IPS-20b (cell line): ENCODE measurements around the gene CCDC141.
"Not testable (repeated sequence)": the region's sequence is repeated elsewhere in the genome, so short reads cannot be mapped to it uniquely, and the experiment has no call there.

ENCODE experiments used
- H3K27ac ChIP-seq: one replicate; pipeline ENCODE4 v1.5.1; 2013; ENCODE audit warnings: low read length
- H3K27me3 ChIP-seq: 2 replicates; pipeline ENCODE4 v1.6.1; 2013; ENCODE audit warnings: mild to moderate bottlenecking, low read length, inconsistent platforms; ENCODE audit not compliant: insufficient read depth
- H3K36me3 ChIP-seq: 2 replicates; pipeline ENCODE4 v1.6.1; 2013; ENCODE audit warnings: low read depth, mild to moderate bottlenecking, inconsistent platforms, low read length, moderate library complexity; ENCODE audit not compliant: insufficient read depth
- H3K4me1 ChIP-seq: 2 replicates; pipeline ENCODE4 v1.6.1; 2013; ENCODE audit warnings: mild to moderate bottlenecking, control low read depth, inconsistent platforms, low read length, moderate library complexity; ENCODE audit not compliant: insufficient read depth
- H3K4me3 ChIP-seq: 2 replicates; pipeline ENCODE4 v1.5.1; 2013; ENCODE audit warnings: mild to moderate bottlenecking, low read length, inconsistent platforms
- H3K9ac ChIP-seq: 2 replicates; pipeline ENCODE4 v1.6.1; 2013; ENCODE audit warnings: low read depth, mild to moderate bottlenecking, inconsistent platforms, low read length, moderate library complexity
- H3K9me3 ChIP-seq: 2 replicates; pipeline ENCODE4 v1.6.1; 2013; ENCODE audit warnings: mild to moderate bottlenecking, low read depth, low read length, inconsistent platforms; ENCODE audit not compliant: insufficient read depth

CCDC141 gene

GRCh38 chr2:179068991-179069643 lies 19.2 kb upstream of the CCDC141 start:
- H3K36me3 ChIP-seq, result no peaks in the 10 kb centered on the region
- peaks cover 15% of the 10 kb centered on the region for H3K9me3 ChIP-seq
- H3K9ac ChIP-seq, result no peak overlapping the region
- H3K27me3 ChIP-seq, result no peaks in the 10 kb centered on the region
- H3K27ac ChIP-seq, result no peak overlapping the region
- H3K4me1 ChIP-seq, result no peaks in the 10 kb centered on the region
- no peak overlapping the region for H3K4me3 ChIP-seq

GRCh38 chr2:179059026-179059700 lies 9.2 kb upstream of the CCDC141 start:
- Histone ChIP-seq H3K9ac (no peak overlapping the region), H3K27me3 (no peaks in the 10 kb centered on the region), H3K4me1 (peaks cover 16% of the 10 kb centered on the region; the same call in 1 of the 2 replicates), H3K36me3 (no peaks in the 10 kb centered on the region), H3K9me3 (no peaks in the 10 kb centered on the region), H3K27ac (no peak overlapping the region), H3K4me3 (no peak overlapping the region)

DNA sequence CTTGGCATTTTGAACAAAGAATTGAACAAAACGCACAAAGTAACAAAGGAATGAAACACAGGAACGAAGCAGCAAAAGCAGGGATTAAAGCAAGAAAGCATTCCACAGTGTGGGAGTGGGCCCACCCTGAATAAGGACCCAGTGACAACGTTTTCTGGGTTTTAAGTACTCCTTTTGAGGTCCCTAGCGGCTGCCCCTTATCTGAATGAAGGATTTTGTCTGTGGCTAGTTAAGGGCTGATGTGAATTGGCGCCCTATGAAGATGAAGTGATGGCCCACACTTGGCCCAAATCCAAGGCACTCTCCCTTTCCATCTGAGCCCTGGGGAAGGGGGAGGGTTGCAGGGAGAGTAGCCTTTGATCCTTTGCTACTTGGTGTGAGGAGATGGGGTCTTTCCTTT lies 7.8 kb upstream of the CCDC141 start:
- no peaks in the 10 kb centered on the region for H3K9me3 ChIP-seq
- H3K36me3 ChIP-seq, result no peaks in the 10 kb centered on the region
- H3K27me3 ChIP-seq, result no peaks in the 10 kb centered on the region
- H3K4me3 ChIP-seq, result no peak overlapping the region
- H3K9ac ChIP-seq, result no peak overlapping the region
- no peak overlapping the region for H3K27ac ChIP-seq
- peaks cover 16% of the 10 kb centered on the region; the same call in 1 of the 2 replicates for H3K4me1 ChIP-seq

GRCh38 chr2:179053568-179053967 lies 3.6 kb upstream of the CCDC141 start:
- H3K27me3 ChIP-seq, H3K4me3 ChIP-seq, H3K9ac ChIP-seq, H3K36me3 ChIP-seq, H3K9me3 ChIP-seq, H3K27ac ChIP-seq: not testable (repeated sequence)
- peaks cover 23% of the 10 kb centered on the region for H3K4me1 ChIP-seq

GRCh38 chr2:179051250-179051649 lies 1.3 kb upstream of the CCDC141 start:
- Histone ChIP-seq H3K36me3 (no peaks in the 10 kb centered on the region), H3K4me3 (peak overlapping the region; percentile 44; the same call in 1 of the 2 replicates), H3K9me3 (no peaks in the 10 kb centered on the region), H3K27ac (peak overlapping the region; percentile 42), H3K27me3 (no peaks in the 10 kb centered on the region), H3K9ac (peak overlapping the region; percentile 56; the same call in 1 of the 2 replicates), H3K4me1 (peaks cover 30% of the 10 kb centered on the region)

DNA sequence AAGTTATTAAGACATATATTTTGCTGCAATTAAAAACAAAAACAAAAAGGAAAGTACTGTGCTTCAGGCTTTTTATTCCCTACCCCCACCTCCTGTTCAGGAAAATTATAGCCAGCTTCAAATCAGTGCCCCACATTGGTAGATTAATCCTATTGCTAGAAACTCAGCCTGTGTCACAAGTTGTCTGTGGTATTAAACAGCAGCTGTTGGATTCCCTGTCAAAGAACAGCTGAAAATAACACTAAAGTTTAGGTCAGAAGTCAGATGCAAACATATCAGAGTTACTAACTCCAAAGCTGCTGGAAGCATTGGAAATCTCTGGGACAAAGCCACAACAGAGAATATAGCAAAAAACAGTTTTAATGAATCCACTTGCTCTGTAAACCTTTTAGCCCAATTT lies 818 bp upstream of the CCDC141 start:
- Histone ChIP-seq H3K27ac (peak overlapping the region; percentile 42), H3K9ac (peak overlapping the region; percentile 56; the same call in 1 of the 2 replicates), H3K27me3 (no peaks in the 10 kb centered on the region), H3K4me3 (peak overlapping the region; percentile 44; the same call in 1 of the 2 replicates), H3K4me1 (peaks cover 30% of the 10 kb centered on the region), H3K9me3 (no peaks in the 10 kb centered on the region), H3K36me3 (no peaks in the 10 kb centered on the region)

DNA sequence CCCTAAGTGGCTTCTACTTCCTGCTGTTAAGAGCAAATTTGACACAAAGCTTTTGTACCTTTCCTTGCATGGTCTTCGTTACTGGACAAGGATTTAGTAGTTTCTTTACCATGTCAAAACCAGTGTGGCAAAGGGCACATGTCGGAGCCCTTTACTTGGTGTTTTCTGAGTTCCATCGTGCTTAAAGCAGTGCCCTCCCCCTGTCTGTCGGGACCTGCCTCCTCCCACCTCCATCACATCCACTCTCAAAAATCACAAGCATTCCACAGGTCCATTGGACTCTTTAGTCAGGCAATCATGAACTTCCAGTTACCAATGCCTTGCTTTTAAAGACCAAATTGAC lies 763 bp downstream of the CCDC141 start:
- Histone ChIP-seq H3K27ac (no peak overlapping the region), H3K9ac (no peak overlapping the region), H3K36me3 (no peaks in the 10 kb centered on the region), H3K4me3 (peak overlapping the region; percentile 5; the same call in 1 of the 2 replicates), H3K4me1 (peaks cover 30% of the 10 kb centered on the region), H3K27me3 (no peaks in the 10 kb centered on the region), H3K9me3 (no peaks in the 10 kb centered on the region)

- H3K27me3 ChIP-seq, result no peaks in the 10 kb centered on the region
- H3K4me1 ChIP-seq, result peaks cover 30% of the 10 kb centered on the region
- H3K4me3 ChIP-seq, result no peak overlapping the region
- H3K9ac ChIP-seq, result no peak overlapping the region
- no peaks in the 10 kb centered on the region for H3K9me3 ChIP-seq
- H3K27ac ChIP-seq, result peak overlapping the region; percentile 67
- H3K36me3 ChIP-seq, result no peaks in the 10 kb centered on the region
Measured at GRCh38 chr2:179048099-179048498, 1.8 kb downstream of the CCDC141 start.

DNA sequence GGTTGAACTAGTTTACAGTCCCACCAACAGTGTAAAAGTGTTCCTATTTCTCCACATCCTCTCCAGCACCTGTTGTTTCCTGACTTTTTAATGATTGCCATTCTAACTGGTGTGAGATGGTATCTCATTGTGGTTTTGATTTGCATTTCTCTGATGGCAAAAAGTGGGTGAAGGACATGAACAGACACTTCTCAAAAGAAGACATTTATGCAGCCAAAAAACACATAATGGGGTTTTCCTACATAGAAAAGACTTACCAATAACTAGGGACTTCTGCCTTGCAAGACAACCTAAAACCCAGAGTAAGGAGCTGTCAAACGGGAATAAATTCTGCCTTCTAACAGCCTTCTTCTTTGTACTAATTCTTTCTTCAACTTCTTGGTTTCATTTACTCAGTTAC lies 4.3 kb downstream of the CCDC141 start:
- not testable (repeated sequence) for H3K9ac ChIP-seq, H3K27ac ChIP-seq, H3K36me3 ChIP-seq, H3K9me3 ChIP-seq, H3K27me3 ChIP-seq, H3K4me3 ChIP-seq
- H3K4me1 ChIP-seq, result peaks cover 22% of the 10 kb centered on the region

GRCh38 chr2:179044500-179044899 lies 5.4 kb downstream of the CCDC141 start:
- H3K4me1 ChIP-seq, result peaks cover 18% of the 10 kb centered on the region
- no peak overlapping the region for H3K9ac ChIP-seq
- H3K4me3 ChIP-seq, result no peak overlapping the region
- H3K9me3 ChIP-seq, result no peaks in the 10 kb centered on the region
- H3K27ac ChIP-seq, result no peak overlapping the region
- no peaks in the 10 kb centered on the region for H3K27me3 ChIP-seq
- H3K36me3 ChIP-seq, result no peaks in the 10 kb centered on the region

- H3K27ac ChIP-seq, result no peak overlapping the region
- no peak overlapping the region for H3K9ac ChIP-seq
- H3K4me1 ChIP-seq, result no peaks in the 10 kb centered on the region; the same call in 1 of the 2 replicates
- no peak overlapping the region for H3K4me3 ChIP-seq
- no peaks in the 10 kb centered on the region for H3K36me3 ChIP-seq
- H3K9me3 ChIP-seq, result no peaks in the 10 kb centered on the region
- H3K27me3 ChIP-seq, result no peaks in the 10 kb centered on the region
Measured at GRCh38 chr2:179037807-179038206, 12.1 kb downstream of the CCDC141 start.

GRCh38 chr2:179036353-179036905 lies 13.5 kb downstream of the CCDC141 start:
- Histone ChIP-seq H3K36me3 (no peaks in the 10 kb centered on the region), H3K4me3 (no peak overlapping the region), H3K4me1 (peaks cover 10% of the 10 kb centered on the region), H3K9me3 (no peaks in the 10 kb centered on the region), H3K27me3 (no peaks in the 10 kb centered on the region), H3K27ac (no peak overlapping the region), H3K9ac (no peak overlapping the region)
